Astrocyte (in vitro differentiated cells and primary cell): ENCODE data around the gene GPRC5D. TPM values are rescaled to one million over a fixed set of nuclear protein-coding genes. Genes with fewer than 3 reads are reported as not detected.

Experiments
- DNase-seq: peaks from one replicate; pipeline ENCODE4 v3.0.0-alpha.2; 2010; ENCODE audit warnings: low read depth
- FAIRE-seq: peaks from 2 replicates; lab custom pipeline; 2011; peaks lifted over from hg19 to GRCh38; lab: Jason Lieb, UNC
- H2AFZ ChIP-seq: 2 replicates; pipeline ENCODE4 v1.6.0; 2012; ENCODE audit warnings: low read depth, low read length, inconsistent platforms
- H3K27ac ChIP-seq: 2 replicates; pipeline ENCODE4 v1.5.1; 2011; ENCODE audit warnings: low read depth, low read length, inconsistent platforms
- H3K27me3 ChIP-seq: 2 replicates; pipeline ENCODE4 v1.6.0; 2011; ENCODE audit warnings: low read length, inconsistent platforms; ENCODE audit not compliant: insufficient read depth
- H3K36me3 ChIP-seq: 2 replicates; pipeline ENCODE4 v1.5.1; 2011; ENCODE audit warnings: low read length, inconsistent platforms; ENCODE audit not compliant: insufficient read depth
- H3K4me1 ChIP-seq: 2 replicates; pipeline ENCODE4 v1.5.1; 2011; ENCODE audit warnings: low read length, inconsistent platforms; ENCODE audit not compliant: insufficient read depth
- H3K4me2 ChIP-seq: 2 replicates; pipeline ENCODE4 v1.6.0; 2012; ENCODE audit warnings: low read length, inconsistent platforms
- H3K4me3 ChIP-seq: 2 replicates; pipeline ENCODE4 v1.5.1; 2011; ENCODE audit warnings: low read depth, mild to moderate bottlenecking, low read length, inconsistent platforms; ENCODE audit not compliant: insufficient read depth
- H3K79me2 ChIP-seq: 2 replicates; pipeline ENCODE4 v1.6.0; 2012; ENCODE audit warnings: mild to moderate bottlenecking, low read length, inconsistent platforms; ENCODE audit not compliant: insufficient read depth
- H3K9ac ChIP-seq: 2 replicates; pipeline ENCODE4 v1.6.0; 2012; ENCODE audit warnings: mild to moderate bottlenecking, low read length, inconsistent platforms
- H3K9me3 ChIP-seq: 2 replicates; pipeline ENCODE4 v1.5.1; 2012; ENCODE audit warnings: low read depth, mild to moderate bottlenecking, low read length, inconsistent platforms; ENCODE audit not compliant: insufficient read depth
- H4K20me1 ChIP-seq: 2 replicates; pipeline ENCODE4 v1.6.0; 2012; ENCODE audit warnings: low read length, inconsistent platforms; ENCODE audit not compliant: insufficient read depth
- H3K27ac Mint-ChIP-seq: one replicate; pipeline ENCODE4 v1.8.0; 2021; ENCODE audit warnings: mild to moderate bottlenecking, mixed read lengths; ENCODE audit not compliant: unreplicated experiment
- H3K27me3 Mint-ChIP-seq: one replicate; pipeline ENCODE4 v1.8.0; 2021; ENCODE audit warnings: low read depth, mixed read lengths; ENCODE audit not compliant: unreplicated experiment
- H3K36me3 Mint-ChIP-seq: one replicate; pipeline ENCODE4 v1.8.0; 2021; ENCODE audit warnings: low read depth, mixed read lengths; ENCODE audit not compliant: unreplicated experiment
- H3K4me1 Mint-ChIP-seq: one replicate; pipeline ENCODE4 v1.8.0; 2021; ENCODE audit warnings: low read depth, mixed read lengths; ENCODE audit not compliant: unreplicated experiment
- H3K4me3 Mint-ChIP-seq: one replicate; pipeline ENCODE4 v1.8.0; 2021; ENCODE audit warnings: mild to moderate bottlenecking, moderate library complexity, mixed read lengths; ENCODE audit not compliant: unreplicated experiment
- H3K9me3 Mint-ChIP-seq: one replicate; pipeline ENCODE4 v1.8.0; 2021; ENCODE audit warnings: mild to moderate bottlenecking, mixed read lengths; ENCODE audit not compliant: unreplicated experiment
- CTCF ChIP-seq: IDR thresholded peaks from 2 replicates; pipeline ENCODE4 v1.5.1; 2011; ENCODE audit warnings: low read depth, mild to moderate bottlenecking, inconsistent platforms, low read length, moderate library complexity; ENCODE audit not compliant: insufficient read depth
- EZH2 ChIP-seq: IDR thresholded peaks from 2 replicates; pipeline ENCODE4 v1.6.1; 2012; ENCODE audit warnings: mild to moderate bottlenecking, low read length, inconsistent platforms; ENCODE audit not compliant: insufficient read depth
- total RNA-seq: library from RNA; stranded (reverse); gene quantifications from 2 replicates; pipeline ENCODE4 v1.2.1, GENCODE V29; 2021

The GPRC5D gene
- total RNA-seq, 1 donor from 2014 or later = not detected

- Mint-ChIP-seq H3K36me3 (no peaks in the 10 kb centered on the region), H3K9me3 (no peaks in the 10 kb centered on the region), H3K27ac (no peak overlapping the region), H3K4me3 (no peak overlapping the region), H3K27me3 (peaks cover 4% of the 10 kb centered on the region), H3K4me1 (no peaks in the 10 kb centered on the region)
- TF ChIP-seq EZH2 (no peak), CTCF (no peak)
- no peaks in the 10 kb centered on the region for H3K27me3 ChIP-seq
- no peak overlapping the region for H3K4me2 ChIP-seq
- no peak for DNase-seq
- no peaks in the 10 kb centered on the region for H3K4me1 ChIP-seq
- H3K9me3 ChIP-seq = no peaks in the 10 kb centered on the region
- H4K20me1 ChIP-seq = no peaks in the 10 kb centered on the region
- no peak overlapping the region for H2AFZ ChIP-seq
- H3K36me3 ChIP-seq = no peaks in the 10 kb centered on the region
- no peak overlapping the region for H3K27ac ChIP-seq
- H3K9ac ChIP-seq = no peak overlapping the region
- no peak for FAIRE-seq
- no peak overlapping the region for H3K4me3 ChIP-seq
- H3K79me2 ChIP-seq = no peaks in the 10 kb centered on the region
These were observed 8.2 kb downstream of the GPRC5D start for GRCh38 chr12:12943586-12944260.

GRCh38 chr12:12941450-12942350 is 10.3 kb downstream of the GPRC5D start:
- H3K9ac ChIP-seq = no peak overlapping the region
- H3K27ac Mint-ChIP-seq = no peak overlapping the region
- FAIRE-seq (no peak), DNase-seq (no peak)
- H3K79me2 ChIP-seq = no peaks in the 10 kb centered on the region
- H3K4me3 Mint-ChIP-seq = no peak overlapping the region
- H3K4me1 Mint-ChIP-seq = no peaks in the 10 kb centered on the region
- H3K36me3 ChIP-seq = no peaks in the 10 kb centered on the region
- H3K4me2 ChIP-seq = no peak overlapping the region
- H3K27ac ChIP-seq = no peak overlapping the region
- no peaks in the 10 kb centered on the region for H3K4me1 ChIP-seq
- H3K27me3 Mint-ChIP-seq = peaks cover 4% of the 10 kb centered on the region
- no peak overlapping the region for H3K4me3 ChIP-seq
- H3K9me3 ChIP-seq = no peaks in the 10 kb centered on the region
- H3K27me3 ChIP-seq = no peaks in the 10 kb centered on the region
- H3K9me3 Mint-ChIP-seq = no peaks in the 10 kb centered on the region
- H4K20me1 ChIP-seq = no peaks in the 10 kb centered on the region
- H2AFZ ChIP-seq = no peak overlapping the region
- TF ChIP-seq EZH2 = no peak
- no peak for TF ChIP-seq CTCF
- H3K36me3 Mint-ChIP-seq = no peaks in the 10 kb centered on the region
